C4-2B (cell line): ENCODE results near the gene TTN.

Source experiments
- H3K27ac ChIP-seq: fragments of 450-650 bp; 2 replicates; pipeline ENCODE4 v1.5.1; 2017
- CTCF ChIP-seq: fragments of 450-650 bp; conservative IDR thresholded peaks from 2 replicates; pipeline ENCODE4 v1.5.1; 2017; ENCODE audit warnings: mild to moderate bottlenecking
- ZFX ChIP-seq: fragments of 450-650 bp; IDR thresholded peaks from 2 replicates; pipeline ENCODE4 v1.6.1; 2017

The TTN gene

GRCh38 chr2:178756343-178756742 is 50.9 kb downstream of the TTN start:
- H3K27ac ChIP-seq: no peak overlapping the region
- no peak for TF ChIP-seq CTCF

GRCh38 chr2:178747767-178748166 is 59.5 kb downstream of the TTN start:
- H3K27ac ChIP-seq: no peak overlapping the region
- no peak for TF ChIP-seq ZFX
- no peak for TF ChIP-seq CTCF

GRCh38 chr2:178734518-178734917 is 72.7 kb downstream of the TTN start:
- H3K27ac ChIP-seq: no peak overlapping the region
- TF ChIP-seq ZFX (no peak), CTCF (no peak)

GRCh38 chr2:178733975-178734374 is 73.2 kb downstream of the TTN start:
- TF ChIP-seq ZFX (no peak), CTCF (no peak)
- no peak overlapping the region for H3K27ac ChIP-seq

- TF ChIP-seq ZFX (no peak), CTCF (no peak)
- H3K27ac ChIP-seq: no peak overlapping the region
Observed at GRCh38 chr2:178732913-178733312, 74.3 kb downstream of the TTN start.

GRCh38 chr2:178731300-178731699 is 75.9 kb downstream of the TTN start:
- TF ChIP-seq ZFX: no peak
- TF ChIP-seq CTCF: no peak

GRCh38 chr2:178730049-178730448 is 77.2 kb downstream of the TTN start:
- TF ChIP-seq CTCF (no peak), ZFX (no peak)
- no peak overlapping the region for H3K27ac ChIP-seq

More at GRCh38 chr2:178731300-178731699, 75.9 kb downstream of the TTN start:
- H3K27ac ChIP-seq: no peak overlapping the region
